ENCODE measurements around the gene IL17C. TPM values are rescaled to one million over a fixed set of nuclear protein-coding genes. Genes with fewer than 3 reads are reported as not detected.

The IL17C gene
- polyA plus RNA-seq, 1 donor from 2014 or later = not detected

DNA sequence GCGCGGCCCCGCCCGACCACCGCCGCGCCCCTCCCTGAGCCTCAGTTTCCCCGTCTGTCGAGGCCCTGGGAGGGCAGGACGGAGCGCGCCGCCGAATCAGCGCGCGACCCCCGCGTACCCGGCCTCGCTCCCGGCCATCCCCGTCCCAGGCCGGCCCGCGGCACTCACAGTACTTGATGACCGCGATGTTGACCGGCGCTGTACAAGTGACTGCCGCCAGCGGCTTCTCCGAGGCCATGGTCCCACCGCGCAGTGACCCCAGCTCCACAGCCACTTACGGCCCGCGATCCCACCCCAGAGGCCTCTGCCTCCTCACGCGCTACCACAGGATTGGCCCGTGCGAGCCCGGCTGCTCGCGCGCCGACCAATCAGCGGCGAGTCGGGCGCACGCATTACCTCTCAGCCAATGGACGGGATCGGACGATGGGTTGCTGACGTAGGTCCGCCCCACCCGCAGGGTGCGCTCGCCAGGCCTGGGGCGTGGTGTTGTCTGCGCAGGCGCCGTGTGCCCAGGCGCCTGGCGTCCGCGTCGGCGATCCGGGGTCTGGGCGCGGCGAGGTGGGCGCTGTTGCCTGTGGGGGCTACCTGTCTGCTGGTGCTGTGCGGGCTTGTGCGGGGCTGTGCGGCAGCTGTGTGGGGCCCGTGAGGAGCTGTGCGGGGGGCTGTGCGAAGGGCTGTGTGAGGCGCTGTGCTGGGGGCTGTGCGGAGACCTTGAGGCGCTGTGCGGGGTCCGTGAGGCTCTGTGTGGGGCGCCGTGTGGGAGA is 24.7 kb downstream of the IL17C start, which contains the start of gene MVD:
MVD (minus strand) TSS at position 249 of the 764 bp plus-strand sequence; CDS start at position 238, 11 bp downstream.
- peaks cover 28% of the 10 kb centered on the region for H3K79me2 ChIP-seq (replicated peaks; ENCODE audit: insufficient read depth, low read length)
- H3K27ac ChIP-seq (ENCODE audit: low read length) = peak within 1 kb of the TSS; percentile 94
- peak within 1 kb of the TSS; percentile 59 for H3K4me2 ChIP-seq (ENCODE audit: low read length)

DNA sequence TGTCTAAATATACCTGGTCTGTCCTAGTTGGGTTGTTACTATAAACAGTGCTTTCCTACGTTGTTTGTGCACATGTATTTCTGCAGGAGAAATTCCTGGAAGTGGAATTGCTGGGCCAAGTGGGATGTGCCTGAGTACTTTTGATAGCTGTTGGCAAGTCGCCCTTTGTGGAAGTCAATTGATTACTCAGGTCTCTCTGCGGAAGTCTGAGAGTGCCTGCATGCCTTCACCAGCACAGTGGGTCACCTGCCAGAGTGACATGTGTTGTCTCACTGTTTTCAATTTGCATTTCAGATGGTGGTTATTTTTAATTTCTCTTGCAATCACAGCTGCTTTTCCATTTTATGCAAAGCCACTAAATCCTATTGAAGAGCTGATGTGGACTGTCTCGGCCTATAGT is 26.8 kb downstream of the IL17C start:
- H3K79me2 ChIP-seq (replicated peaks; ENCODE audit: insufficient read depth, low read length) = peaks cover 24% of the 10 kb centered on the region
- H3K4me3 ChIP-seq (ENCODE audit: low read length) = no peak overlapping the region
- H3F3A ChIP-seq (ENCODE audit: insufficient read depth, low read length, poor library complexity, severe bottlenecking) = no peaks in the 10 kb centered on the region
- no peak overlapping the region for H3K27ac ChIP-seq (ENCODE audit: low read length)
- H3K36me3 ChIP-seq (ENCODE audit: insufficient read depth, low read length) = no peaks in the 10 kb centered on the region
- no peaks in the 10 kb centered on the region for H4K20me1 ChIP-seq (ENCODE audit: insufficient read depth)
- H3K9ac ChIP-seq (ENCODE audit: low read length) = no peak overlapping the region
- H3K9me3 ChIP-seq (ENCODE audit: low read length) = no peaks in the 10 kb centered on the region
- H3K9me2 ChIP-seq (ENCODE audit: insufficient read depth, low read length) = no peaks in the 10 kb centered on the region
- H3K4me2 ChIP-seq (ENCODE audit: low read length) = no peak overlapping the region
- TF ChIP-seq EZH2 (IDR thresholded peaks at IDR 0.05; ENCODE audit: borderline replicate concordance, insufficient read depth, low read length, poor library complexity, severe bottlenecking) (no peak), MXI1 (conservative IDR thresholded peaks at IDR 0.05; ENCODE audit: poor library complexity, severe bottlenecking) (no peak), TAF1 (IDR thresholded peaks at IDR 0.05; ENCODE audit: low read depth) (no peak), SMC3 (conservative IDR thresholded peaks at IDR 0.05; ENCODE audit: poor library complexity) (no peak), POLR2AphosphoS5 (IDR thresholded peaks at IDR 0.05) (no peak), EP300 (conservative IDR thresholded peaks at IDR 0.05; ENCODE audit: poor library complexity, severe bottlenecking) (no peak), RAD21 (conservative IDR thresholded peaks at IDR 0.05) (no peak)
- TF ChIP-seq, protein P1, sequence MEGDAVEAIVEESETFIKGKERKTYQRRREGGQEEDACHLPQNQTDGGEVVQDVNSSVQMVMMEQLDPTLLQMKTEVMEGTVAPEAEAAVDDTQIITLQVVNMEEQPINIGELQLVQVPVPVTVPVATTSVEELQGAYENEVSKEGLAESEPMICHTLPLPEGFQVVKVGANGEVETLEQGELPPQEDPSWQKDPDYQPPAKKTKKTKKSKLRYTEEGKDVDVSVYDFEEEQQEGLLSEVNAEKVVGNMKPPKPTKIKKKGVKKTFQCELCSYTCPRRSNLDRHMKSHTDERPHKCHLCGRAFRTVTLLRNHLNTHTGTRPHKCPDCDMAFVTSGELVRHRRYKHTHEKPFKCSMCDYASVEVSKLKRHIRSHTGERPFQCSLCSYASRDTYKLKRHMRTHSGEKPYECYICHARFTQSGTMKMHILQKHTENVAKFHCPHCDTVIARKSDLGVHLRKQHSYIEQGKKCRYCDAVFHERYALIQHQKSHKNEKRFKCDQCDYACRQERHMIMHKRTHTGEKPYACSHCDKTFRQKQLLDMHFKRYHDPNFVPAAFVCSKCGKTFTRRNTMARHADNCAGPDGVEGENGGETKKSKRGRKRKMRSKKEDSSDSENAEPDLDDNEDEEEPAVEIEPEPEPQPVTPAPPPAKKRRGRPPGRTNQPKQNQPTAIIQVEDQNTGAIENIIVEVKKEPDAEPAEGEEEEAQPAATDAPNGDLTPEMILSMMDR (IDR thresholded peaks at IDR 0.05; ENCODE audit: poor library complexity, severe bottlenecking) = no peak
- TF ChIP-seq, protein P2, sequence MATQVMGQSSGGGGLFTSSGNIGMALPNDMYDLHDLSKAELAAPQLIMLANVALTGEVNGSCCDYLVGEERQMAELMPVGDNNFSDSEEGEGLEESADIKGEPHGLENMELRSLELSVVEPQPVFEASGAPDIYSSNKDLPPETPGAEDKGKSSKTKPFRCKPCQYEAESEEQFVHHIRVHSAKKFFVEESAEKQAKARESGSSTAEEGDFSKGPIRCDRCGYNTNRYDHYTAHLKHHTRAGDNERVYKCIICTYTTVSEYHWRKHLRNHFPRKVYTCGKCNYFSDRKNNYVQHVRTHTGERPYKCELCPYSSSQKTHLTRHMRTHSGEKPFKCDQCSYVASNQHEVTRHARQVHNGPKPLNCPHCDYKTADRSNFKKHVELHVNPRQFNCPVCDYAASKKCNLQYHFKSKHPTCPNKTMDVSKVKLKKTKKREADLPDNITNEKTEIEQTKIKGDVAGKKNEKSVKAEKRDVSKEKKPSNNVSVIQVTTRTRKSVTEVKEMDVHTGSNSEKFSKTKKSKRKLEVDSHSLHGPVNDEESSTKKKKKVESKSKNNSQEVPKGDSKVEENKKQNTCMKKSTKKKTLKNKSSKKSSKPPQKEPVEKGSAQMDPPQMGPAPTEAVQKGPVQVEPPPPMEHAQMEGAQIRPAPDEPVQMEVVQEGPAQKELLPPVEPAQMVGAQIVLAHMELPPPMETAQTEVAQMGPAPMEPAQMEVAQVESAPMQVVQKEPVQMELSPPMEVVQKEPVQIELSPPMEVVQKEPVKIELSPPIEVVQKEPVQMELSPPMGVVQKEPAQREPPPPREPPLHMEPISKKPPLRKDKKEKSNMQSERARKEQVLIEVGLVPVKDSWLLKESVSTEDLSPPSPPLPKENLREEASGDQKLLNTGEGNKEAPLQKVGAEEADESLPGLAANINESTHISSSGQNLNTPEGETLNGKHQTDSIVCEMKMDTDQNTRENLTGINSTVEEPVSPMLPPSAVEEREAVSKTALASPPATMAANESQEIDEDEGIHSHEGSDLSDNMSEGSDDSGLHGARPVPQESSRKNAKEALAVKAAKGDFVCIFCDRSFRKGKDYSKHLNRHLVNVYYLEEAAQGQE (IDR thresholded peaks at IDR 0.05; ENCODE audit: borderline replicate concordance) = no peak
- H2AFZ ChIP-seq (ENCODE audit: low read depth, low read length) = no peak overlapping the region
- no peaks in the 10 kb centered on the region for H3K27me3 ChIP-seq (ENCODE audit: insufficient read depth, low read depth, low read length)

More for the DNA sequence above, 24.7 kb downstream of the IL17C start, which contains the start of gene MVD:
- Histone ChIP-seq H3K36me3 (ENCODE audit: insufficient read depth, low read length) (no peaks in the 10 kb centered on the region), H3F3A (ENCODE audit: insufficient read depth, low read length, poor library complexity, severe bottlenecking) (no peaks in the 10 kb centered on the region), H3K9me2 (ENCODE audit: insufficient read depth, low read length) (no peaks in the 10 kb centered on the region), H2AFZ (ENCODE audit: low read depth, low read length) (peak within 1 kb of the TSS; percentile 93), H4K20me1 (ENCODE audit: insufficient read depth) (no peaks in the 10 kb centered on the region), H3K9ac (ENCODE audit: low read length) (peak within 1 kb of the TSS; percentile 97), H3K27me3 (ENCODE audit: insufficient read depth, low read depth, low read length) (no peaks in the 10 kb centered on the region), H3K9me3 (ENCODE audit: low read length) (no peaks in the 10 kb centered on the region), H3K4me3 (ENCODE audit: low read length) (peak within 1 kb of the TSS; percentile 94)
- peak; percentile 39 for TF ChIP-seq SMC3 (conservative IDR thresholded peaks at IDR 0.05; ENCODE audit: poor library complexity)
- TF ChIP-seq, protein P2 (IDR thresholded peaks at IDR 0.05; ENCODE audit: borderline replicate concordance) = peak; percentile 76
- no peak for TF ChIP-seq EZH2 (IDR thresholded peaks at IDR 0.05; ENCODE audit: borderline replicate concordance, insufficient read depth, low read length, poor library complexity, severe bottlenecking)
- TF ChIP-seq TAF1 (IDR thresholded peaks at IDR 0.05; ENCODE audit: low read depth) = peak; percentile 63
- TF ChIP-seq EP300 (conservative IDR thresholded peaks at IDR 0.05; ENCODE audit: poor library complexity, severe bottlenecking) = peak; percentile 58
- TF ChIP-seq MXI1 (conservative IDR thresholded peaks at IDR 0.05; ENCODE audit: poor library complexity, severe bottlenecking) = peak; percentile 82
- peak; percentile 93 for TF ChIP-seq POLR2AphosphoS5 (IDR thresholded peaks at IDR 0.05)
- TF ChIP-seq RAD21 (conservative IDR thresholded peaks at IDR 0.05) = peak; percentile 24
- TF ChIP-seq, protein P1 (IDR thresholded peaks at IDR 0.05; ENCODE audit: poor library complexity, severe bottlenecking) = peak; percentile 47

Data from neural cell (in vitro differentiated cells).